HG02588 (cell line): ENCODE results near the gene LPIN3.

Experiments used
- ATAC-seq: cut with Tn5 transposase; IDR thresholded peaks from one replicate; pipeline ENCODE4 v1.9.1; 2021; ENCODE audit warnings: mild to moderate bottlenecking, moderate library complexity; ENCODE audit not compliant: unreplicated experiment

The LPIN3 gene

GRCh38 chr20:41390889-41391288 is 50.3 kb downstream of the LPIN3 start:
- no peak for ATAC-seq

- ATAC-seq, result no peak
Observed at GRCh38 chr20:41391587-41392001, 51.0 kb downstream of the LPIN3 start.

- ATAC-seq, result no peak
Observed at GRCh38 chr20:41392295-41392694, 51.7 kb downstream of the LPIN3 start.

GRCh38 chr20:41392871-41393704 is 52.5 kb downstream of the LPIN3 start:
- ATAC-seq, result no peak

- no peak for ATAC-seq
Observed at GRCh38 chr20:41393705-41394066, 53.1 kb downstream of the LPIN3 start.

GRCh38 chr20:41394081-41394480 is 53.5 kb downstream of the LPIN3 start:
- ATAC-seq, result no peak

- ATAC-seq, result no peak
Observed at GRCh38 chr20:41394931-41395666, 54.5 kb downstream of the LPIN3 start.

- ATAC-seq, result no peak
Observed at GRCh38 chr20:41395667-41396664, 55.3 kb downstream of the LPIN3 start.

GRCh38 chr20:41398408-41398807 is 57.8 kb downstream of the LPIN3 start:
- ATAC-seq, result no peak

GRCh38 chr20:41403604-41404003 is 63.0 kb downstream of the LPIN3 start:
- no peak for ATAC-seq

GRCh38 chr20:41405436-41405835 is 64.8 kb downstream of the LPIN3 start:
- no peak for ATAC-seq

- ATAC-seq, result no peak
Observed at GRCh38 chr20:41406353-41406752, 65.7 kb downstream of the LPIN3 start.

- ATAC-seq, result no peak
Observed at GRCh38 chr20:41406896-41407444, 66.3 kb downstream of the LPIN3 start.

- no peak for ATAC-seq
Observed at GRCh38 chr20:41407607-41408006, 67.0 kb downstream of the LPIN3 start.

GRCh38 chr20:41408156-41408794 is 67.7 kb downstream of the LPIN3 start:
- peak; percentile 87 for ATAC-seq

- ATAC-seq, result no peak
Observed at GRCh38 chr20:41408986-41409385, 68.4 kb downstream of the LPIN3 start.
